HG03045 (cell line): Measurements from ENCODE around the gene SSBP2.
"Not testable (repeated sequence)": the region's sequence is repeated elsewhere in the genome, so short reads cannot be mapped to it uniquely, and the experiment has no call there.

Source experiments
- ATAC-seq: cut with Tn5 transposase; IDR thresholded peaks from one replicate; pipeline ENCODE4 v1.9.1; 2021; ENCODE audit warnings: mild to moderate bottlenecking, moderate library complexity; ENCODE audit not compliant: unreplicated experiment

Gene SSBP2

GRCh38 chr5:81606150-81606549, 144.7 kb downstream of the SSBP2 start:
- ATAC-seq = no peak

GRCh38 chr5:81605299-81605698, 145.6 kb downstream of the SSBP2 start:
- no peak for ATAC-seq

- no peak for ATAC-seq
Observed at GRCh38 chr5:81604193-81604592, 146.7 kb downstream of the SSBP2 start.

- ATAC-seq = no peak
Observed at GRCh38 chr5:81601919-81602318, 149.0 kb downstream of the SSBP2 start.

- ATAC-seq = not testable (repeated sequence)
Observed at GRCh38 chr5:81592085-81592484, 158.8 kb downstream of the SSBP2 start.

GRCh38 chr5:81590498-81591384, 160.2 kb downstream of the SSBP2 start:
- no peak for ATAC-seq

- no peak for ATAC-seq
Observed at GRCh38 chr5:81579262-81579924, 171.5 kb downstream of the SSBP2 start.

- ATAC-seq = no peak
Observed at GRCh38 chr5:81577091-81577490, 173.8 kb downstream of the SSBP2 start.

- ATAC-seq = no peak
Observed at GRCh38 chr5:81575924-81576323, 175.0 kb downstream of the SSBP2 start.

GRCh38 chr5:81572201-81572600, 178.7 kb downstream of the SSBP2 start:
- ATAC-seq = no peak

GRCh38 chr5:81558188-81558587, 192.7 kb downstream of the SSBP2 start:
- no peak for ATAC-seq

- no peak for ATAC-seq
Observed at GRCh38 chr5:81556809-81557208, 194.1 kb downstream of the SSBP2 start.

GRCh38 chr5:81555865-81556264, 195.0 kb downstream of the SSBP2 start:
- no peak for ATAC-seq

- ATAC-seq = no peak
Observed at GRCh38 chr5:81554647-81555046, 196.2 kb downstream of the SSBP2 start.

GRCh38 chr5:81553567-81554212, 197.2 kb downstream of the SSBP2 start:
- no peak for ATAC-seq

GRCh38 chr5:81552852-81553566, 197.9 kb downstream of the SSBP2 start:
- ATAC-seq = no peak

- ATAC-seq = no peak
Observed at GRCh38 chr5:81549123-81549522, 201.8 kb downstream of the SSBP2 start.

GRCh38 chr5:81547001-81547400, 203.9 kb downstream of the SSBP2 start:
- ATAC-seq = no peak

- ATAC-seq = no peak
Observed at GRCh38 chr5:81545911-81546310, 205.0 kb downstream of the SSBP2 start.

- no peak for ATAC-seq
Observed at GRCh38 chr5:81544351-81545018, 206.4 kb downstream of the SSBP2 start.

- ATAC-seq = no peak
Observed at GRCh38 chr5:81542242-81542641, 208.7 kb downstream of the SSBP2 start.
